HG02943 (cell line): ENCODE data around the gene SULF2.

Source experiments
- ATAC-seq: cut with Tn5 transposase; IDR thresholded peaks from one replicate; pipeline ENCODE4 v1.9.1; 2021; ENCODE audit warnings: mild to moderate bottlenecking, low read depth, moderate library complexity; ENCODE audit not compliant: unreplicated experiment

Gene SULF2

GRCh38 chr20:47694021-47694818 is 91.1 kb downstream of the SULF2 start:
- no peak for ATAC-seq

DNA sequence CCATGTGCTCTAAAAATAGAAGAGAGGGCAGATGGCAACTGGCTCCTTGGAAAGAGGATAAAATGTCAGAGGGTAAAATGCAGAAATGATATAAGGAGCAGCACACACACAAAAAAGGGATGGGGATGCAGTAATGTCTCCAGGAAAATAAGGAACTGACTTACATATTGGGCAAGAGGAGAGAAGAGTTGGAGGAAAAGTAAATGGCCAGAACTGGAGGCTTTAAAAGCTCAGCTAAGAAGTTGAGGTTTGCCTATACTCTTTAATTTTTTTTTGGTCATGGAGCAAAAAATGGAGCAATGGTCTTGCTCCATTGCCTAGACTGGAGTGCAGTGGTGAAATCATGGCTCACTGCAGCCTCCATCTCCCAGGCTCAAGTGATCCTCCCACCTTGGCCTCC is 93.7 kb downstream of the SULF2 start:
- no peak for ATAC-seq

DNA sequence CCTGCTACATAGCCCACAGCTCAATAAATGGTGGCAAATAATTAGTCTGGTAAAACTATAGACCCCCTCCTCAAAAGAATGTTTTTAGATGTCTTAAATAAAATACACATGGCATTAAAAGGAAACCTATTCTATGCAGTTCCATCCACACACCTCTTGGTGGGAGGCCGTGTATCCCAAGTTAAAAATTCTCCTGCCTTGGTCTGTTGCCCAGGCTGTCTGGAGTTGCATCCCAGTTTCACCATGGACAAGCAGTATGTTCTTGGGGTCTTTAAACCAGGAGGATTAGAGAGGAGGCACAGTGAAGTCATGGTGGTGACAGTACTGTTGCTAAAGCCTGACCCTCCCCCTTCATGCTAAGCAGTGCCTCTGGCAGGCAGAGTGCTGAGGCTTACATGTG is 95.5 kb downstream of the SULF2 start:
- ATAC-seq = no peak

DNA sequence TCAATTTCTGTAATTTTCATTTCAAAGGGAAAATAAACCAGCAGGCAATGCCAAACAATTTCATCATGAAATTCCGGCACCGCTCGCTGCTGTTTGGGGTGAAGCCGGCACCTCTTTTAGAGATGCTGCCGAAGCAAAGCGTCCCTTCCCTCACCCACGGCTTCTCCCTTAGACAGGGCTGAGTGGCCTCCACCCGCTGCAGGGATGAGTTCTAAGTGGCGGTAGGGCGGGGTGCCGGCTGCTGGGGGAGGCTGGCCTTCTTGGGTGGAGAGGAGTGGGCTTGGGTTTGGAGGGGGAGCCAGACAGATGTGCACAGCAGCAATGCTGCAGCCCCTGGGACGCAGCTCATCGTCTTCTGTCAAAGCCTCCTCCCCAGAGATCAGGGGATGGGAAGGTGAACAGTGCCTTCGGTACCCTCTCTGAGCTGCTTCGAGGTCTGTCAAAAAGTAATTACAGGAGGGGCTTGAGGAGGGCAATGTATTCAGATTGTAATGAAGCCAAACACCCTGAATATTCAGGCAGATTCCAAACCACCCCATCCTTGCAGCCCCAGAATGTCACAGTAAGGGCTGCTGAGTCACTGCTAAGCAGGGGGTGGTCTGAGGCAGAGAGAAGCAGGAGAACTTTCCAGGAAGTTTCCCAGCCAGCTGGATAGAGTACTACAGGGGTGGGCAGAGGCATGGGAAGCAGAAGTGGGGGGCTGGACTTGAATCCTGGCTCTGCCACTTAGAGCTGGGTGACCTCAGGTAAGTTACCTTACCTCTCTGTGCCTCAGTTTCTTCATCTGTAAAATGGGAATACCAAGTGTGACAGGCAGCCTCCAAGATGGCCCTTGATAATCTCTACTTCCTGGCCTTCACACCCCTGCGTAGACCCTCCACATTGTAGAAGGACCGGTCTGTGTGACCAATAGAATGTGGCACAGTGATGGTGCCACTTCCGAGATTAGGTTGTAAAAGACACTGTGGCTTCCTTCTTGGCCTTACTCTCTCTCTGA is 96.6 kb downstream of the SULF2 start:
- no peak for ATAC-seq

GRCh38 chr20:47687095-47687987 is 97.9 kb downstream of the SULF2 start:
- ATAC-seq = no peak

- no peak for ATAC-seq
Observed at GRCh38 chr20:47686545-47686944, 98.7 kb downstream of the SULF2 start.

DNA sequence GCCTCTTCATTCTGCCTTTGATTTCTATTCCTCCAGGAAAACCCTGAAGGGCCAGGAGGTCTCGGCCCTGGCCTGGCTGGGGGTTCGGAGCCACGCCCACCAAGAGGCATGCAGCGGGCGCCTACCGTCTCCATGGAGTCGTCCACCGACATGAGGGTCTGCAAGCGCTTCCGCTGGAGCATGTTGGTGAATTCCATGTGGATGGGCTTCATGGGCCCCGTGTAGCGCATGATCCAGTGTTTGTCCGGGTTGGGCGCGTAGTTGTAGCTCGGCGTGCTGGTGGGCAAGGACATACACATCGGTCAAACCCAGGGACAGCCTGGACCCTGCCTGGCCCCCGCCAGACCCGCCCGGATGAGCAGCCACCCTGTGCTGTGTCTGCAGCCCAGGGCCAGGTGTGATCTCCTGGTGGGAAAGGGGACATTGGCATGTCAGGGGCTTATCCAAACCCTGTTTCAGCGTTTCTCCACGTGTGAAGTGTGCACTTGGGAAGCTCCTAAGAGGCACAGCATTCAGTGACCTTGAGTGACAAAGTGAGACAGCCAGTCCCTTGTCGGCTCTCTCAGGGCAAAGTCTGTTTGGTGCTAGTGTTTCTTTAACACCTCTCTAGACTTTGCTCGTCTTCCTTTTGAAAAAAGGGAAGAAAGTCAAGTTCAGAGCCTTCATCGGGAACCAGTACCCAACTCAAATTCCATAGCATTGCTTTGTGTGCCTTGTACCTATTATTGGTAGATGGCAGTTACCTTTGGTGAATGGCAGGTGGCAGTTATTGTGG is 100.8 kb downstream of the SULF2 start:
- no peak for ATAC-seq

DNA sequence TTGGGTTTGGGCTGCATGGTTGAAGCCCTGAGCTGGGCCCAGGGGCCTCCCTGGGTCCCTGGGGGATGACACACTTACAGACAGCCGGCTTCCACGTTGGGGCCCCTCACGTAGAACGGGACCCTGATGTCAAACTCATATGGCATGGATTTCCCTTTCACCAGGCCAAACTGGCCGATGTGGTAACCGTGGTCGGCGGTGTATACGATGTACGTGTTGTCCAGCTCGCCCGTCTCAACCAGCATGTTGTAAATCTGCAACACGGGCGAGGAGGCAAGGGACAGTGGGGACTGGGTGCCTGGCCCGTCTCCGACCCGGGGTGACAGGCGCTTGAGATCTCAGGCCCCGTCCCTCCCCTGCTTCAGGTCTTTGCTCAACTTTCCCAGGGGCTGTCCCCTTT is 102.4 kb downstream of the SULF2 start:
- no peak for ATAC-seq

DNA sequence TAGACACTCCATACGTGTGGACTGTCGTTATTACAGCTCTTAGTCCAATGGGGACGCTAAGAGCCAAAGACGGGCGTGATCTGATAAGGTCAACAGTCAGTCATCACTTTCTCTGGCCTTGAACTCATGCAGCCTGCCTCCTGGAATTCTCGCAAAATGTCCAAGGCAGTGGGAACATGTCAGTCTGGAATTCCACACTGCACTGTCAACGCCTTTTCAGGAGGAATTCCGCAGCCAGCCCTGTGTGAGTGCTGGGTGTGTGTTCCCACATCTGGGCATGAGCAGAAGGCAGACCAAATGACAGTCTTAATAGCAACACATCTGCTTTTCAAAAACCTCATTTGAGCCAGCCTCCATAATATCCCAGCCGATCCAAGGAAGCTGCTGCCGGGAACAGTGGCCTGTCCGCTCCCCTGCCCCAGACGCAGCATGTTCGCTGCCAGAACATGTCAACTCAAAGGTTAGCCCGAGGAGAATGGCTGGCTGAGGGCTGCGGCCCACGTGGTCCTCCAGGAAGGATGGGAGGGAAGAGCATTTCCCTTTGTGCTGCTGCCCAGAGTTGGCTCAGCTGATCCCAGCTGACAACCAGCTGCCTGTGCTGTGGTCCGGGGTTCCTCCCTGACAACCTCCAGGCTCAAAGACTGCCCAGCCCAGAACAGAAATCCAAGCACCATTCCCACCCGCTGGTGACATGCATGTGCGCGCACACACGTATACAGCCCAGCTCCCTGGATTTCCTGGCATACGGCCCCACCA is 103.1 kb downstream of the SULF2 start:
- ATAC-seq = no peak

DNA sequence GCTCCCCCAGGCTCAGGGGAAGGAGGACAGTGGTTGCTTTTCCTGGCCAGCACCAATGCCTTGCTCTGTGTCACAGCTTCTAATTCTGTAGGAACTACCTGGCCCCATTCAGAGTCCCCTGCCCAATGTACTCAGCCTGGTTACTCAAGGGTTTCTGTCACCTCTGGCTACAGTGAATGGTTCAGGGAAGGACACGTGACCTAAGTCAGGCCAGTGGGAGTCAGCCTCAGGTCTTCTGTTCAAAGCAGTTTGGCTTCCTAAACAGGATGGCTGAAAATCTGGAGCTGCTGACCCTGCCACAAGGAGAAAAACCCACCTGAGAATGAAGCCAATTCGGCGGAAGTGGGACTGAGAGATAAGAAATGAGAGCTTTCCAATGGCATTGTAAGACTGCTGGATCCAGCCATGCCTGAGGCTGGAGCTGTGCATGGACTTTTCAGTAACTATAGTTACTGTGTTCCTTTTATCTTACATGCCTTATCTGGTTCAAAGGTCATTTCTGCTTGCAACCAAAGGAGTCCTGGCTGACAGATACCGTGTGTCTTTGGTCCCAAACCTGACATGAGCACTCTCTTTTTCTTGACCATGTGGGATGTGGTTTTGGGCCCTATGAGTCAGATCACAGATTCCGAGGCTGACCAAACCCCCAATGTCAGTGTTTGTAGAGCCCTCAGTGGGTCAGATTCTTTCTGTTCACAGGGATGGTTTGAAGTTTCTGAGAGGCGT is 104.3 kb downstream of the SULF2 start:
- no peak for ATAC-seq

- ATAC-seq = no peak
Observed at GRCh38 chr20:47679462-47679861, 105.8 kb downstream of the SULF2 start.

GRCh38 chr20:47678536-47678935 is 106.7 kb downstream of the SULF2 start:
- ATAC-seq = no peak

GRCh38 chr20:47677635-47678453 is 107.4 kb downstream of the SULF2 start:
- ATAC-seq = no peak

- no peak for ATAC-seq
Observed at GRCh38 chr20:47676912-47677634, 108.2 kb downstream of the SULF2 start.

GRCh38 chr20:47676219-47676721 is 109.0 kb downstream of the SULF2 start:
- no peak for ATAC-seq
